DOHH2 (cell line): ENCODE data around the gene CMIP.

Experiments used
- H3F3A ChIP-seq: fragments of 200-600 bp; sonication (generic), shearing (Covaris generic); 2 replicates; pipeline ENCODE4 v1.6.0; 2016; ENCODE audit warnings: antibody characterized with exemption, mild to moderate bottlenecking; ENCODE audit not compliant: control insufficient read depth, insufficient read depth
- H3K27ac ChIP-seq: fragments of 200-600 bp; sonication (generic); 2 replicates; pipeline ENCODE4 v1.5.1; 2014; ENCODE audit warnings: low read depth, mild to moderate bottlenecking, low read length, moderate library complexity
- H3K27me3 ChIP-seq: fragments of 200-600 bp; sonication (generic); 2 replicates; pipeline ENCODE4 v1.6.1; 2014; ENCODE audit warnings: mild to moderate bottlenecking, low read length, mixed read lengths; ENCODE audit not compliant: control insufficient read depth
- H3K36me3 ChIP-seq: fragments of 200-600 bp; sonication (generic); 2 replicates; pipeline ENCODE4 v1.6.1; 2014; ENCODE audit warnings: mild to moderate bottlenecking, low read length, moderate library complexity, mixed read lengths; ENCODE audit not compliant: control insufficient read depth
- H3K4me1 ChIP-seq: fragments of 200-600 bp; sonication (generic); 2 replicates; pipeline ENCODE4 v1.6.1; 2014; ENCODE audit warnings: mild to moderate bottlenecking, low read length, mixed read lengths; ENCODE audit not compliant: control insufficient read depth
- H3K4me2 ChIP-seq: fragments of 200-600 bp; sonication (generic); 2 replicates; pipeline ENCODE4 v1.6.0; 2014; ENCODE audit warnings: mild to moderate bottlenecking, low read length, moderate library complexity
- H3K4me3 ChIP-seq: fragments of 200-600 bp; sonication (generic); 2 replicates; pipeline ENCODE4 v1.5.1; 2014; ENCODE audit warnings: mild to moderate bottlenecking, low read length, mixed read lengths
- H3K79me2 ChIP-seq: fragments of 200-600 bp; sonication (generic); 2 replicates; pipeline ENCODE4 v1.6.1; 2014; ENCODE audit warnings: mild to moderate bottlenecking, low read length, mixed read lengths; ENCODE audit not compliant: control insufficient read depth
- H3K9me2 ChIP-seq: fragments of 200-600 bp; sonication (generic); replicated peaks from 2 replicates; pipeline ENCODE4 v1.6.1; 2014; ENCODE audit warnings: mild to moderate bottlenecking, low read length, mixed read lengths; ENCODE audit not compliant: control insufficient read depth
- H3K9me3 ChIP-seq: fragments of 200-600 bp; sonication (generic); 2 replicates; pipeline ENCODE4 v1.6.1; 2014; ENCODE audit warnings: antibody characterized with exemption, low read length, mixed read lengths; ENCODE audit not compliant: control insufficient read depth, insufficient read depth
- H4K20me1 ChIP-seq: fragments of 200-600 bp; sonication (generic); 2 replicates; pipeline ENCODE4 v1.6.0; 2014; ENCODE audit warnings: low read depth, mild to moderate bottlenecking, antibody characterized with exemption, low read length, moderate library complexity; ENCODE audit not compliant: control insufficient read depth, insufficient read depth
- EZH2phosphoT487 ChIP-seq: fragments of 200-600 bp; sonication (generic); IDR thresholded peaks from 2 replicates; pipeline ENCODE4 v1.6.1; 2017; ENCODE audit warnings: borderline replicate concordance, mild to moderate bottlenecking, antibody characterized with exemption, low read length, moderate library complexity, mixed read lengths
- TF ChIP-seq, protein P1 (sequence below): fragments of 200-600 bp; sonication (generic); IDR thresholded peaks from one replicate; pipeline ENCODE4 v1.5.1; 2014; ENCODE audit warnings: antibody characterized with exemption, mild to moderate bottlenecking, low read depth, low read length; ENCODE audit not compliant: poor library complexity, severe bottlenecking

The CMIP gene

DNA sequence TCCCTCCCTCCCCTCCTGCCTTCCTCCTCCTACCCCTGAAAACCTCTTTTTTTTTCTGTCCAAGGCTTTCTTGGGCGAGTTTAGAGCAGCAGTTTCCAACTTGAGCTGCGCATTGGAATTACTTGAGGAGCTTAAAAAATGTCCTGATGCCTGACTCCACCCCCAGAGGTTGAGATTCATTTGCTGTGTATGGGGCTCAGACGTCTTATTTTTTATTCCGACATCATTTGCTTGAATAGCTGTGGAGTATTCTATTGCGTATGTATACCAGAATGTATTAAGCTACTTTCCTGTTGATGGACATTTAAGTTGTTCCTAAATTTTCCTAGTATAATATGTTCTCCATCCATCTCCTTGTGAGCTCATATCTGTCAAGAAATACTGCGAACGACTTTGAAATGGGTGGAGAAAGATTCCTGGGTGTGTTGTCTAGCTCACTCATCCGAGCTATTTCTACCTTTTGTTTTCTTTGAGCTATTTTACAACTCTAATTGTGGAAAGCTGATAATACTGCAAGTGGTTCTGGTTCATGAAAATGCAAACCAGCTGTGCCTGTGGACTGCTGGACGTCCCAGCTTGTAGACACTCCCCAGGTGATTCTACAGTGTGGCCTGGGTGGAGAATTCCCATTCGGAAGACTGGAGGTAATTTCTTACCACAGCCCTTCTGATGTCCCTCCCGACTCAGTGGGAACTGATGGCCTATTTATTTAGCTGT, 40.5 kb downstream of the CMIP start:
- peaks cover 72% of the 10 kb centered on the region for H3K79me2 ChIP-seq
- no peaks in the 10 kb centered on the region for H3K9me2 ChIP-seq
- peaks cover 8% of the 10 kb centered on the region for H4K20me1 ChIP-seq
- no peaks in the 10 kb centered on the region for H3K9me3 ChIP-seq
- no peaks in the 10 kb centered on the region; the same call in 1 of the 2 replicates for H3K36me3 ChIP-seq
- H3K4me3 ChIP-seq, result no peak overlapping the region
- peaks cover 7% of the 10 kb centered on the region for H3F3A ChIP-seq
- no peak overlapping the region for H3K27ac ChIP-seq
- TF ChIP-seq, protein P1, sequence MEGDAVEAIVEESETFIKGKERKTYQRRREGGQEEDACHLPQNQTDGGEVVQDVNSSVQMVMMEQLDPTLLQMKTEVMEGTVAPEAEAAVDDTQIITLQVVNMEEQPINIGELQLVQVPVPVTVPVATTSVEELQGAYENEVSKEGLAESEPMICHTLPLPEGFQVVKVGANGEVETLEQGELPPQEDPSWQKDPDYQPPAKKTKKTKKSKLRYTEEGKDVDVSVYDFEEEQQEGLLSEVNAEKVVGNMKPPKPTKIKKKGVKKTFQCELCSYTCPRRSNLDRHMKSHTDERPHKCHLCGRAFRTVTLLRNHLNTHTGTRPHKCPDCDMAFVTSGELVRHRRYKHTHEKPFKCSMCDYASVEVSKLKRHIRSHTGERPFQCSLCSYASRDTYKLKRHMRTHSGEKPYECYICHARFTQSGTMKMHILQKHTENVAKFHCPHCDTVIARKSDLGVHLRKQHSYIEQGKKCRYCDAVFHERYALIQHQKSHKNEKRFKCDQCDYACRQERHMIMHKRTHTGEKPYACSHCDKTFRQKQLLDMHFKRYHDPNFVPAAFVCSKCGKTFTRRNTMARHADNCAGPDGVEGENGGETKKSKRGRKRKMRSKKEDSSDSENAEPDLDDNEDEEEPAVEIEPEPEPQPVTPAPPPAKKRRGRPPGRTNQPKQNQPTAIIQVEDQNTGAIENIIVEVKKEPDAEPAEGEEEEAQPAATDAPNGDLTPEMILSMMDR, result no peak
- TF ChIP-seq EZH2phosphoT487, result no peak
- H3K4me1 ChIP-seq, result peaks cover 46% of the 10 kb centered on the region
- H3K4me2 ChIP-seq, result no peak overlapping the region
- H3K27me3 ChIP-seq, result no peaks in the 10 kb centered on the region

DNA sequence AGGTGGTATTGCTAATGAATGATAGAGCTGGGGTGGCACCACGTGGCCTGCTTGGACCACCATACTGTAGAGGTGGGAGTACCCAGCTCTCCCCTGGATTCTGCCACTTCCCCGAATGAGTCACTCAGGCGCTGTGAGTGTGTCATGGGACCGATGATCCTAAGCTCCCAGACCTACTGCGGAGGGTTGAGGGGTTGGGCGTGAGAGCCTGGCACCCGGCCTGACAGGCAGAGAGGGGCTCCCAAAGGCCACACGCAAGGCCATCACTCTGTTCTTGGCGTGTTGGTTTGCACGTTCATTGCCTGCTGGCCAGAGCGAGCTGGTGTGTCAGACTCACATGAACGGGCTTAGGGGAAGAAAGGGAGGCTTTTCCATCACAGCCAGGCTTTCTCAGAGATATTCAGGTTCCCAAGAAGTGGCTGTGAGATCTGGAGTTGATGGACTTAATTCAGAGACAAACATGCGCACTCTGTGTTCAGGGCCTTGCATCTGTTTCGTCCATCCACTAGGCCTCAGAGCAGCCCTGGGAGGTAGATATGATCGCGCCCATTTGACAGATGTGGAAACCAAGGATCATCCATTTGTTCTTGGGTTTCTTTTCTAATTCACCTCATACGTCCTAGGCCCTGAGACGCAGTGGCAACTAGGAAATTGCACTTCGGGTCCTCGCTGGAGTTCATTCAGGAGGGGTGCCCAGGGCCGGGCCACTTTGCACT, 41.4 kb downstream of the CMIP start:
- Histone ChIP-seq H3K27me3 (no peaks in the 10 kb centered on the region), H3K79me2 (peaks cover 75% of the 10 kb centered on the region), H3K36me3 (no peaks in the 10 kb centered on the region), H3K27ac (no peak overlapping the region), H3F3A (peaks cover 4% of the 10 kb centered on the region), H3K4me1 (peaks cover 37% of the 10 kb centered on the region), H3K4me2 (no peak overlapping the region), H3K9me3 (no peaks in the 10 kb centered on the region), H3K9me2 (no peaks in the 10 kb centered on the region), H3K4me3 (no peak overlapping the region), H4K20me1 (peaks cover 11% of the 10 kb centered on the region)
- TF ChIP-seq EZH2phosphoT487, result no peak
- TF ChIP-seq, protein P1, result no peak

DNA sequence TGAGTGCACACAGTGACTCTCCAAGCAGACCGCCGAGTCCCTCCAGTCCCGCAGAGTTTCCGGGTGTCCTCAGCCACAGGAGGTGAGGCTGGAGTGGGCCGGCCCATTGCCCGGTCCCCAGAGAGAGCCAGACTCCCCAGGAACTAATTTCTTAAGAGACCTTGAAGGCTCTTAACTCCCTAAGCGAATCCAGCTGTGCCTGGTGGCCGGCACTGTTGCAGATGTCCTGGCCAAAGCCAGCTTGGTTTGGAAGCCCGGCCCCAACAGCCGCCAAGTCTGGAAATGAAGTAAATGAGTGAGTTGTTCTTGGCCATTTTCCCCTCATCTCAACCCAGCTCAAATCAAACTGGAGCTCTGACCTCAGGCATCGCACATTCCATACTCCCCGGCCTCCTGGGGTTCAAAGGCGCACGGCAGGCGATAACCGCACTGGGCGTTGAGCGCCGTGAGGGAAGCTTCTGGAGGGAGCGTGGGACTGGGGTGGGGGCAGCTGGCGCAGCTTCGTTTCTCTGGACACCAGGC, 42.0 kb downstream of the CMIP start:
- Histone ChIP-seq H3K9me3 (no peaks in the 10 kb centered on the region), H4K20me1 (peaks cover 11% of the 10 kb centered on the region), H3K4me3 (no peak overlapping the region), H3K27me3 (no peaks in the 10 kb centered on the region), H3K9me2 (no peaks in the 10 kb centered on the region), H3K4me1 (peaks cover 31% of the 10 kb centered on the region), H3K79me2 (peaks cover 75% of the 10 kb centered on the region), H3K27ac (no peak overlapping the region), H3K4me2 (no peak overlapping the region), H3K36me3 (no peaks in the 10 kb centered on the region), H3F3A (peaks cover 2% of the 10 kb centered on the region; the same call in 1 of the 2 replicates)
- TF ChIP-seq, protein P1, result no peak
- no peak for TF ChIP-seq EZH2phosphoT487
